HCT116 (cell line): ENCODE measurements around the gene RAB37. TPM values are rescaled to one million over a fixed set of nuclear protein-coding genes. Genes with fewer than 3 reads are reported as not detected.

ENCODE experiments used
- ATAC-seq: fragments of 200-7000 bp; cut with Tn5 transposase; 2 replicates; pipeline ENCODE4 v1.9.1; 2020; ENCODE audit warnings: mild to moderate bottlenecking, moderate library complexity
- BruUV-seq: library from RNA; stranded (reverse); fragments of 400-500 nt; replicated peaks from 2 replicates; lab custom pipeline; 2021; lab: Mats Ljungman, UMichigan
- CTCF ChIA-PET: fragments of 300-600 bp; sonication (Branson Sonifier 250); formaldehyde crosslinking; loops from one replicate; lab custom pipeline; 2021; ENCODE audit warnings: antibody characterized with exemption; lab: Charles Lee
- POLR2A ChIA-PET: fragments of 300-600, 350-600 bp; sonication (Branson Sonifier 250); formaldehyde crosslinking; loops from one replicate; lab custom pipeline; 2021; ENCODE audit warnings: antibody characterized with exemption; lab: Charles Lee
- RAD21 ChIA-PET, 2 experiments: fragments of 300-600 bp; sonication (Branson Sonifier 250); formaldehyde crosslinking; loops; one replicate each; lab custom pipeline; 2023; ENCODE audit warnings: low total read pairs in 2 of 2; ENCODE audit not compliant: uncharacterized antibody in 2 of 2, unreplicated experiment in 2 of 2, low non-redundant PET in 1 of 2; lab: Charles Lee
- DNase-seq: peaks from one replicate; pipeline ENCODE4 v3.0.0-alpha.2; 2010; ENCODE audit warnings: low read depth, low spot score
- H2AFZ ChIP-seq: fragments of 200-600 bp; shearing (Covaris generic), sonication (generic); 2 replicates; pipeline ENCODE4 v1.6.1; 2017; ENCODE audit warnings: low read depth, mixed run types, mixed read lengths, antibody characterized with exemption, low read length; ENCODE audit not compliant: poor library complexity, severe bottlenecking
- H3K27ac ChIP-seq: 2 replicates; pipeline ENCODE4 v1.5.1; 2012; ENCODE audit warnings: low read depth, low read length
- H3K27me3 ChIP-seq: fragments of 200-600 bp; sonication (generic); 2 replicates; pipeline ENCODE4 v1.6.1; 2016; ENCODE audit warnings: mixed run types, low read length, mixed read lengths; ENCODE audit not compliant: insufficient read depth
- H3K36me3 ChIP-seq, 2 experiments: fragments of 200-500 bp in 1 of 2; fragments of 200-600 bp in 1 of 2; sonication (Bioruptor generic) in 1 of 2; sonication (generic) in 1 of 2; 2 replicates each; pipeline versions ENCODE4 v1.5.1 to v1.6.1; 2014 to 2016; ENCODE audit warnings: low read length in 2 of 2, inconsistent platforms in 1 of 2, mixed read lengths in 1 of 2, mixed run types in 1 of 2; ENCODE audit not compliant: insufficient read depth in 2 of 2, control insufficient read depth in 1 of 2
- H3K4me1 ChIP-seq, 2 experiments: fragments of 200-600 bp in 1 of 2; sonication (generic) in 1 of 2; 2 replicates each; pipeline versions ENCODE4 v1.5.1 to v1.6.1; 2012 to 2017; ENCODE audit warnings: low read length in 2 of 2, inconsistent platforms in 1 of 2, mild to moderate bottlenecking in 1 of 2, mixed read lengths in 1 of 2, mixed run types in 1 of 2, moderate library complexity in 1 of 2; ENCODE audit not compliant: insufficient read depth in 2 of 2, control insufficient read depth in 1 of 2
- H3K4me2 ChIP-seq: fragments of 200-600 bp; sonication (generic); 2 replicates; pipeline ENCODE4 v1.6.1; 2017; ENCODE audit warnings: mixed run types, low read length, mixed read lengths
- H3K4me3 ChIP-seq, 2 experiments: fragments of 200-600 bp in 1 of 2; sonication (generic) in 1 of 2; replicated peaks in 1 of 2; 2 replicates each; pipeline ENCODE4 v1.5.1; 2011 to 2016; ENCODE audit warnings: low read length in 2 of 2, control low read depth in 1 of 2, low read depth in 1 of 2, mild to moderate bottlenecking in 1 of 2, mixed read lengths in 1 of 2, mixed run types in 1 of 2
- H3K79me2 ChIP-seq: fragments of 200-600 bp; sonication (generic); 2 replicates; pipeline ENCODE4 v1.6.1; 2017; ENCODE audit warnings: mild to moderate bottlenecking, mixed run types, low read length, moderate library complexity, mixed read lengths; ENCODE audit not compliant: insufficient read depth
- H3K9ac ChIP-seq: fragments of 200-600 bp; sonication (generic); 2 replicates; pipeline ENCODE4 v1.6.1; 2016; ENCODE audit warnings: low read length, mixed read lengths
- H3K9me2 ChIP-seq: fragments of 200-600 bp; sonication (generic), shearing (Covaris generic); 2 replicates; pipeline ENCODE4 v1.6.1; 2017; ENCODE audit warnings: mixed run types, mild to moderate bottlenecking, moderate library complexity; ENCODE audit not compliant: insufficient read depth
- H3K9me3 ChIP-seq, 2 experiments: fragments of 200-500 bp in 1 of 2; fragments of 200-600 bp in 1 of 2; sonication (Bioruptor generic) in 1 of 2; sonication (generic) in 1 of 2; 2 replicates each; pipeline ENCODE4 v1.6.1; 2014 to 2017; ENCODE audit warnings: low read length in 2 of 2, mixed read lengths in 2 of 2, inconsistent platforms in 1 of 2, low read depth in 1 of 2, mild to moderate bottlenecking in 1 of 2, mixed run types in 1 of 2, moderate library complexity in 1 of 2; ENCODE audit not compliant: control insufficient read depth in 1 of 2, insufficient read depth in 1 of 2
- H4K20me1 ChIP-seq: fragments of 200-600 bp; sonication (generic), shearing (Covaris generic); 2 replicates; pipeline ENCODE4 v1.6.1; 2017; ENCODE audit warnings: mixed run types, mild to moderate bottlenecking, moderate library complexity; ENCODE audit not compliant: insufficient read depth
- ATF3 ChIP-seq: IDR thresholded peaks from 2 replicates; pipeline ENCODE4 v1.6.1; 2012
- CBX3 ChIP-seq: IDR thresholded peaks from 2 replicates; pipeline ENCODE4 v1.6.1; 2012; ENCODE audit warnings: low read depth
- CEBPB ChIP-seq: IDR thresholded peaks from 2 replicates; pipeline ENCODE4 v1.6.1; 2012; ENCODE audit warnings: low read depth
- EGR1 ChIP-seq: IDR thresholded peaks from 2 replicates; pipeline ENCODE4 v1.6.1; 2012; ENCODE audit warnings: low read depth
- ELF1 ChIP-seq: IDR thresholded peaks from 2 replicates; pipeline ENCODE4 v1.6.1; 2012; ENCODE audit warnings: low read depth, borderline replicate concordance
- EZH2 ChIP-seq: fragments of 200-600 bp; sonication (generic); IDR thresholded peaks from 2 replicates; pipeline ENCODE4 v1.6.1; 2017; ENCODE audit warnings: antibody characterized with exemption, mixed run types
- EZH2phosphoT487 ChIP-seq: fragments of 200-600 bp; IDR thresholded peaks from 2 replicates; pipeline ENCODE4 v1.6.1; 2018; ENCODE audit warnings: antibody characterized with exemption, borderline replicate concordance
- FOSL1 ChIP-seq: IDR thresholded peaks from 2 replicates; pipeline ENCODE4 v1.6.1; 2012; ENCODE audit warnings: low read depth
- JUND ChIP-seq: IDR thresholded peaks from 2 replicates; pipeline ENCODE4 v1.6.1; 2012
- MAX ChIP-seq: IDR thresholded peaks from 2 replicates; pipeline ENCODE4 v1.6.1; 2012
- POLR2A ChIP-seq: IDR thresholded peaks from 2 replicates; pipeline ENCODE4 v1.7.0; 2011; ENCODE audit warnings: borderline replicate concordance; ENCODE audit not compliant: insufficient read depth, insufficient read length; ENCODE audit errors: extremely low read depth
- POLR2AphosphoS5 ChIP-seq: IDR thresholded peaks from 2 replicates; pipeline ENCODE4 v1.6.1; 2011; ENCODE audit warnings: mild to moderate bottlenecking, low read depth, low read length, moderate library complexity
- REST ChIP-seq: IDR thresholded peaks from 2 replicates; pipeline ENCODE4 v1.6.1; 2012; ENCODE audit warnings: low read depth
- SIN3A ChIP-seq: IDR thresholded peaks from 2 replicates; pipeline ENCODE4 v1.6.1; 2012; ENCODE audit warnings: low read depth
- SP1 ChIP-seq: IDR thresholded peaks from 2 replicates; pipeline ENCODE4 v1.6.1; 2012; ENCODE audit warnings: low read depth
- SRF ChIP-seq: IDR thresholded peaks from 2 replicates; pipeline ENCODE4 v1.6.1; 2012; ENCODE audit warnings: low read depth
- TCF7L2 ChIP-seq: IDR thresholded peaks from 2 replicates; pipeline ENCODE4 v1.7.0; 2011; ENCODE audit warnings: borderline replicate concordance, inconsistent platforms; ENCODE audit not compliant: insufficient read depth, insufficient read length; ENCODE audit errors: extremely low read depth
- YY1 ChIP-seq: IDR thresholded peaks from 2 replicates; pipeline ENCODE4 v1.6.1; 2011; ENCODE audit warnings: low read length, low read depth, moderate library complexity, mild to moderate bottlenecking; ENCODE audit not compliant: insufficient replicate concordance; ENCODE audit errors: extremely low read depth
- ZBTB33 ChIP-seq: IDR thresholded peaks from 2 replicates; pipeline ENCODE4 v1.6.1; 2011; ENCODE audit warnings: mild to moderate bottlenecking, low read length, moderate library complexity; ENCODE audit not compliant: insufficient replicate concordance; ENCODE audit errors: extremely low read depth
- ZFX ChIP-seq: fragments of 450-650 bp; IDR thresholded peaks from 2 replicates; pipeline ENCODE4 v1.6.1; 2017
- ZNF274 ChIP-seq: fragments of 200-500 bp; sonication (Bioruptor generic); IDR thresholded peaks from 2 replicates; pipeline ENCODE4 v1.6.1; 2014; ENCODE audit warnings: mild to moderate bottlenecking, low read depth, low read length, inconsistent platforms
- intact Hi-C: fragments of 100-400 bp; cut with micrococcal nuclease; formaldehyde crosslinking; loops from 2 replicates; pipeline ENCODE4 v1.10.0; 2022
- total RNA-seq: library from RNA; stranded (reverse); gene quantifications from one replicate; pipeline ENCODE4 v1.2.1, GENCODE V29; 2021; ENCODE audit not compliant: unreplicated experiment

Gene RAB37
- total RNA-seq, 1 experiment from 2014 or later: 8.2 TPM

GRCh38 chr17:74776044-74776962 is 39.2 kb downstream of the RAB37 start, which contains the start of gene NAT9:
TSS of gene NAT9 (minus strand) at chr17:74776345. CDS start at chr17:74775698, 647 bp downstream.
- CTCF ChIA-PET: interaction anchor here (0.6 to 3.5 kb wide), 15 partner anchors 11 to 210 kb away, joined by 3 to 23 read pairs (median 4); partner anchors contain the start of gene RAB37
- peaks cover 9 to 16% of the 10 kb centered on the region in 2 experiments for H3K4me1 ChIP-seq
- intact Hi-C loops: loop anchor here (5.0 kb wide), 1 partner anchor 96 kb away; the partner anchor contains the start of gene FDXR
- TF ChIP-seq POLR2A (peak; percentile 82), ELF1 (no peak; the same call in 1 of the 2 replicates), SRF (no peak), CBX3 (no peak), TCF7L2 (peak; percentile 26), EZH2 (no peak), POLR2AphosphoS5 (peak; percentile 87), SIN3A (peak; percentile 97), MAX (peak; percentile 97), ZNF274 (no peak), EGR1 (peak; percentile 92), CEBPB (no peak), REST (no peak), JUND (no peak), ZFX (peak; percentile 45; the same call in 1 of the 2 replicates), EZH2phosphoT487 (no peak), ZBTB33 (peak; percentile 88), SP1 (peak; percentile 98), ATF3 (no peak), YY1 (peak; percentile 81), FOSL1 (no peak)

More at GRCh38 chr17:74776044-74776962, 39.2 kb downstream of the RAB37 start, which contains the start of gene NAT9:
- no peaks in the 10 kb centered on the region for H3K9me2 ChIP-seq
- no peaks in the 10 kb centered on the region for H3K27me3 ChIP-seq
- H2AFZ ChIP-seq: no peak within 1 kb of the TSS
- H4K20me1 ChIP-seq: no peaks in the 10 kb centered on the region
- H3K36me3 ChIP-seq: peaks cover 10 to 29% of the 10 kb centered on the region in 2 experiments; a peak in 3 of 4 replicates
- peak within 1 kb of the TSS; percentile 95 for H3K9ac ChIP-seq
- no TSS peak for BruUV-seq
- H3K9me3 ChIP-seq: no peaks in the 10 kb centered on the region
- ChIA-PET RAD21 (interaction anchor here in 1 of 2 experiments (1.0 to 1.1 kb wide), 2 partner anchors 32 to 119 kb away, joined by 3 to 4 read pairs; no protein-coding TSS in a partner anchor), POLR2A (interaction anchor here (0.6 to 1.7 kb wide), 14 partner anchors 17 to 1721 kb away, joined by 3 to 7 read pairs (median 4); partner anchors contain the start of genes FDXR, MRPL58 and RAB37)
- peak; percentile 92 for DNase-seq
- ATAC-seq: peak; percentile 85
- H3K4me2 ChIP-seq: peak within 1 kb of the TSS; percentile 97
- peak within 1 kb of the TSS; percentile 60 for H3K27ac ChIP-seq
- H3K79me2 ChIP-seq: peaks cover 55% of the 10 kb centered on the region
- H3K4me3 ChIP-seq: peak within 1 kb of the TSS; percentile 75 to 79
